ENCODE data around the gene OBP2B. TPM values are rescaled to one million over a fixed set of nuclear protein-coding genes. Genes with fewer than 3 reads are reported as not detected.
"Not testable (repeated sequence)": the region's sequence is repeated elsewhere in the genome, so short reads cannot be mapped to it uniquely, and the experiment has no call there.

OBP2B gene
- total RNA-seq, 4 donors from 2014 or later, result 2.6 to 11.7 (median 7.1) TPM

DNA sequence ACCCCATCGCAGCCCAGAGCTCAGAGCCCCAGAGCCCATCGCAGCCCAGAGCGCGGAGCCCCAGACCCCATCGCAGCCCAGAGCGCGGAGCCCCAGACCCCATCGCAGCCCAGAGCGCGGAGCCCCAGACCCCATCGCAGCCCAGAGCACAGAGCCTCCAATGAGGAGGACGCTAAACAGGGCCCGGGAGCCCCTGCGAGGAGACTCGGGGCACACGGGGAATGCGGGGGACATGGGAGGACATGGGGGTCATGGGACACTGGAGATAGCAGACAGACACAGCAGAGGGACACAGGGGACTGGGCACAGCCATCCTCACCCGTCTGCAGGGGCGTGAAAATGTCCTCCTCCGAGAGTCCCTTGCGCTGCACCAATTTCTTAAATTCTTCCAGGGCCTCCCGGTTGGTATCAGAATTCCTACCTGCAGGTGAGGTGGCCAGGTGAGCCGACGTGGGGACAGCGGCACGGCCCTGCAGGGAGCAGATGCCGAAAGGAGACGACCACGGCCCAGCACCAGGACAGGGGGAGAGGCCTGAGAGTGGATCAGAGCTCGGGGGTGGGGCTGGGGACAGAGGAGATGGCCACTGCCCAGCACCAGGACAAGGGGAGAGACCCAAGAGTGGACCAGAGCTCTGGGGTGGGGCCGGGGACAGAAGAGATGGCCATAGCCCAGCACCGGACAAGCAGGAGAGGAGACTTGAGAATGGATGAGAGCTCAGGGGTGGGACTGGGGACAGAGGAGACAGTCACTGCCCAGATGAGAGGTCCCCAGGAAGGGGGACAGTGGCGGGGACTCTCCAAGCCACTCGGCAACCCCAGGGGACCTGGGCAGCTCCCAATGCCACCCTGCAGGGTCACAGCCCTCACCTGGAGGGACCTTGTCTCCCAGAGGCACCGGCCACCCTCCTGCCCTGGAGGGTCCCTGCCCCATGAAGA, 2.8 kb downstream of the OBP2B start:
- H3K4me1 ChIP-seq, result no peaks in the 10 kb centered on the region
- 80% methylated on average over 27 of the region's 35 CpGs for WGBS
- peaks cover 26% of the 10 kb centered on the region for H3K27me3 ChIP-seq
- H3K27ac ChIP-seq, result no peak overlapping the region
- no peaks in the 10 kb centered on the region for H3K36me3 ChIP-seq
- H3K9me3 ChIP-seq, result no peaks in the 10 kb centered on the region
- DNase-seq (ENCODE audit: low spot score in 2 of 2), result no peak
- TF ChIP-seq, protein P1, sequence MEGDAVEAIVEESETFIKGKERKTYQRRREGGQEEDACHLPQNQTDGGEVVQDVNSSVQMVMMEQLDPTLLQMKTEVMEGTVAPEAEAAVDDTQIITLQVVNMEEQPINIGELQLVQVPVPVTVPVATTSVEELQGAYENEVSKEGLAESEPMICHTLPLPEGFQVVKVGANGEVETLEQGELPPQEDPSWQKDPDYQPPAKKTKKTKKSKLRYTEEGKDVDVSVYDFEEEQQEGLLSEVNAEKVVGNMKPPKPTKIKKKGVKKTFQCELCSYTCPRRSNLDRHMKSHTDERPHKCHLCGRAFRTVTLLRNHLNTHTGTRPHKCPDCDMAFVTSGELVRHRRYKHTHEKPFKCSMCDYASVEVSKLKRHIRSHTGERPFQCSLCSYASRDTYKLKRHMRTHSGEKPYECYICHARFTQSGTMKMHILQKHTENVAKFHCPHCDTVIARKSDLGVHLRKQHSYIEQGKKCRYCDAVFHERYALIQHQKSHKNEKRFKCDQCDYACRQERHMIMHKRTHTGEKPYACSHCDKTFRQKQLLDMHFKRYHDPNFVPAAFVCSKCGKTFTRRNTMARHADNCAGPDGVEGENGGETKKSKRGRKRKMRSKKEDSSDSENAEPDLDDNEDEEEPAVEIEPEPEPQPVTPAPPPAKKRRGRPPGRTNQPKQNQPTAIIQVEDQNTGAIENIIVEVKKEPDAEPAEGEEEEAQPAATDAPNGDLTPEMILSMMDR (IDR thresholded peaks at IDR 0.05), result no peak
- TF ChIP-seq EP300 (IDR thresholded peaks at IDR 0.05) (no peak), POLR2AphosphoS5 (IDR thresholded peaks at IDR 0.05) (no peak), POLR2A (IDR thresholded peaks at IDR 0.05) (no peak)
- H3K4me3 ChIP-seq, result no peak overlapping the region

DNA sequence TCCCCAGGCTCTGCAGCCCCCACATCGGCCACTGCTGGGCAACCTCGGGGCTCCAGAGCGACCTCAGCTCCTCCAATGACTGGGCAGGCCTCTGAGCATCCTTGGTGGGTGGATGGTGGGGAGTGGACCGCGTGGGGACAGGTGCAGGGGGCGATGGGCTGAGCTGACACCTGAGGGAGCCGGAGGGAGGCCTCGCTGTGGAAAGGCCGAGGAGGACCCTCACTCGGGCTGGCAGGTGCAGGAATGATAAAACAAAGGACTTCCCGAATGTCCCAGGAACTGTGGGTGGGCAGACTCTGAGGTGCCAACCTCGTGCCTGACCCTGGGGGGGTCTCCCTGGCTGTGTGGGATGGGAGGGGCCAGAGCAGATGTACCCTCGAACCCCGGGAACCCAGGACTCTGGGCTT, 3.6 kb downstream of the OBP2B start:
- not testable (repeated sequence) for H3K4me1 ChIP-seq; DNase-seq (ENCODE audit: low spot score in 2 of 2); H3K27ac ChIP-seq; H3K4me3 ChIP-seq; H3K9me3 ChIP-seq; H3K36me3 ChIP-seq
- H3K27me3 ChIP-seq, result peaks cover 18% of the 10 kb centered on the region
- 69% methylated on average over 13 of the region's 14 CpGs for WGBS

DNA sequence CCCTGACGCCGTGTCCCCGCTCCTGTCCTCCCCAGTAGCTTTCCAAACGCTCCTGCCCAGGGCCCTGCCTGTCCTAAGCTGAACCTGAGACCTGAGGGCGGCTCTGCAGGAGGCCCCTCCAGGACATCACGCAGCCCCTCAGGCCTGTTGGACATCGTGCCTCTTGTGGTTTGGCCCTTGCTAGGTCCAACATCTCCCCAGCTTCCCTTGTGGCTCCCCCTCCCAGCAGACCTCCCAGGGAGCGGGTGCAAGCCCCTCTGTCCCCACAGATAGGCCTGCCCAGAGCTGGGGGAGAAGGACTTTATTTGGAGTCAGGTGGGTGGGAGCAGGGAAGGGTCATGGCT, 4.1 kb downstream of the OBP2B start:
- H3K9me3 ChIP-seq, result no peaks in the 10 kb centered on the region
- WGBS, result 70% methylated on average over 2 of the region's 8 CpGs
- H3K27me3 ChIP-seq, result peaks cover 15% of the 10 kb centered on the region
- H3K4me3 ChIP-seq, result no peak overlapping the region
- no peak overlapping the region for H3K27ac ChIP-seq
- no peaks in the 10 kb centered on the region for H3K36me3 ChIP-seq
- DNase-seq (ENCODE audit: low spot score in 2 of 2), result no peak
- H3K4me1 ChIP-seq, result no peaks in the 10 kb centered on the region
- no peak for TF ChIP-seq POLR2AphosphoS5 (IDR thresholded peaks at IDR 0.05)
- no peak for TF ChIP-seq POLR2A (IDR thresholded peaks at IDR 0.05)
- TF ChIP-seq EP300 (IDR thresholded peaks at IDR 0.05), result no peak
- TF ChIP-seq, protein P1 (IDR thresholded peaks at IDR 0.05), result no peak

DNA sequence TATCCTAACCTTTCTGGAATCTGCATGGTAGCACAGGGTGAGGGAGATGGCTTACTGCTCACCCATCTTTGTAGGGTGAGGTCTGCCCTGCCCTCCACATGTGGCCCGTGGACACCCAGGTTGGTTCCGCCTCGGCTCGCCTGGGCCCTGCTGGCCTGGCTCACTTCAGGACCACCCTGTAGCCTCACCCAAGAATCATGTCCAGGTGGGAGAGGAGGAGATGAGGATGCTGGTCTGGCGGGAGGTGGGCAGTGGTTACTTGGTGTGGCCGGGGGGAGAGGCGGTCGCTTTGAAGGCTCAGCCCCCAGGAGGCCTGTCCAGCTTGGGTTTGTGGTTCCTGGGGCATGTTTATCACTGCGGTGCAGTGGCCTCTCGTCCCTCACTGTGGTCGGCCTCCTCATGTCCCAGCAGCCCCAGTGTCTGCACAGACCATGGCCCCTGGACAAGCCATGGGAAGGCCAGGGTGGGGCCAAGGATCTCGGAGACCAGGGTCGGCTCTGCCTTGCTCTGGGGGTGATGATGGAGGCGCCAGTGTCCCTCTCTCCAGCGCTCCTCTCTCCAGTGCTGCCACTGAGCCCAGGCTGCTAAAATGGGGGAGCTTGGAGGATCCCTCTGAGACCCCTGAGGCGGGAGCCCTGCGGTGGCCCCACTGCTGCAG, 4.6 kb downstream of the OBP2B start:
- Histone ChIP-seq H3K36me3 (no peaks in the 10 kb centered on the region), H3K9me3 (no peaks in the 10 kb centered on the region), H3K4me3 (no peak overlapping the region), H3K4me1 (no peaks in the 10 kb centered on the region), H3K27me3 (peaks cover 18% of the 10 kb centered on the region), H3K27ac (no peak overlapping the region)
- TF ChIP-seq, protein P1 (IDR thresholded peaks at IDR 0.05), result no peak
- TF ChIP-seq EP300 (IDR thresholded peaks at IDR 0.05) (no peak), POLR2A (IDR thresholded peaks at IDR 0.05) (no peak), POLR2AphosphoS5 (IDR thresholded peaks at IDR 0.05) (no peak)
- no peak for DNase-seq (ENCODE audit: low spot score in 2 of 2)
- WGBS, result 88% methylated on average over 4 of the region's 17 CpGs

DNA sequence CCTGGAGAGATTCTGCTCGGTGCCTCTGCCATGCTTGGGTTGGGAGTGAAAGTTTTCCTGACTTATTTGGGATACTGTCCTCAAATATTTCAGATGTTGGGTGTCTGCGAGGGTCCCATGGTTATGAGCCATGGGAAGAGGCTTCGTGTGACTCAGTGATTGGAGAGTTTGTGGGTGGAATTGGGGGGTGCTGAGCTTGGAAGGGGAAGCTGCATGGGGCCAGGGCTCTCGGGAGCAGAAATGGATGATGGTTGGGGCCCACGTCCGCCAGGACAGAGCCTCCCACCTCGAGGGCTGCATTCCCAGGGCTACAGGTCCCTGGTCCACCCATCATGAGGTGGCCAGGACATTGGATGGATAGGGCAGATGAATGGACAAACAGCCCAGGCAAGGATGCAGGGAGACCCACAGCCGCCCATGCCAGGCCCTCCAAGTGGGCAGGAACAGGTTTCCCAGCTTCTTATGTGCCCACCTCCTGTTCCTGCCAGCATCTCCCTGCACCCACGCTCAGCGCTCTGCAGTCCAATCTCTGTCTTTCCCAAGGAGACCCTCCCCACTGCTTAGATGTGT, 5.5 kb downstream of the OBP2B start:
- no peaks in the 10 kb centered on the region for H3K9me3 ChIP-seq
- WGBS, result 80% methylated on average over 10 of the region's 10 CpGs
- H3K4me1 ChIP-seq, result no peaks in the 10 kb centered on the region
- no peak overlapping the region for H3K4me3 ChIP-seq
- H3K27me3 ChIP-seq, result peaks cover 18% of the 10 kb centered on the region
- H3K36me3 ChIP-seq, result no peaks in the 10 kb centered on the region
- DNase-seq (ENCODE audit: low spot score in 2 of 2), result peak in 1 of 2 donors; percentile 65
- H3K27ac ChIP-seq, result no peak overlapping the region
- TF ChIP-seq, protein P1 (IDR thresholded peaks at IDR 0.05), result no peak
- TF ChIP-seq EP300 (IDR thresholded peaks at IDR 0.05) (no peak), POLR2AphosphoS5 (IDR thresholded peaks at IDR 0.05) (no peak), POLR2A (IDR thresholded peaks at IDR 0.05) (no peak)

Measured in suprapubic skin (tissue), 4 donors.